CD4-positive, alpha-beta T cell (primary cell): ENCODE measurements around the gene ADGRE3. TPM values are rescaled to one million over a fixed set of nuclear protein-coding genes. Genes with fewer than 3 reads are reported as not detected.

Experiments
- ATAC-seq: fragments of 200-7000 bp; cut with Tn5 transposase; one replicate; pipeline ENCODE4 v1.10.0; 2022; ENCODE audit warnings: mild to moderate bottlenecking; ENCODE audit not compliant: poor library complexity
- CTCF ChIA-PET: fragments of 350-600 bp; sonication (Branson Sonifier 250); formaldehyde crosslinking; loops from one replicate; lab custom pipeline; 2021; ENCODE audit warnings: antibody characterized with exemption, inconsistent platforms; lab: Charles Lee
- POLR2A ChIA-PET: fragments of 350-600 bp; sonication (Branson Sonifier 250); formaldehyde crosslinking; loops from one replicate; lab custom pipeline; 2021; ENCODE audit warnings: antibody characterized with exemption, inconsistent platforms; lab: Charles Lee
- DNase-seq, 14 experiments: peaks; one replicate each; pipeline ENCODE4 v3.0.0-alpha.2; 2013 to 2020; ENCODE audit warnings: mixed read lengths in 2 of 14
- H3K27ac ChIP-seq, 2 donors: one replicate each; pipeline versions ENCODE4 v1.5.1 to v1.7.0; 2013; ENCODE audit warnings: low read length in 2 of 2, low read depth in 1 of 2, mild to moderate bottlenecking in 1 of 2
- H3K27me3 ChIP-seq, 2 experiments: 1 replicate in 1 of 2; 2 replicates in 1 of 2; pipeline versions ENCODE4 v1.6.1 to v1.7.0; 2013; ENCODE audit warnings: low read length in 2 of 2, control low read depth in 1 of 2, mild to moderate bottlenecking in 1 of 2, moderate library complexity in 1 of 2; ENCODE audit not compliant: insufficient read depth in 2 of 2, control insufficient read depth in 1 of 2
- H3K36me3 ChIP-seq: one replicate; pipeline ENCODE4 v1.6.1; 2013; ENCODE audit warnings: low read length, control low read depth; ENCODE audit not compliant: insufficient read depth
- H3K4me1 ChIP-seq: one replicate; pipeline ENCODE4 v1.6.1; 2013; ENCODE audit warnings: low read length, control low read depth; ENCODE audit not compliant: insufficient read depth
- H3K4me3 ChIP-seq: one replicate; pipeline ENCODE4 v1.5.1; 2013; ENCODE audit warnings: mild to moderate bottlenecking, low read length, moderate library complexity
- H3K9me3 ChIP-seq, 2 experiments: 1 replicate in 1 of 2; 2 replicates in 1 of 2; pipeline versions ENCODE4 v1.6.1 to v1.7.0; 2013; ENCODE audit warnings: low read length in 2 of 2, mild to moderate bottlenecking in 2 of 2, control low read depth in 1 of 2, moderate library complexity in 1 of 2; ENCODE audit not compliant: control insufficient read depth in 1 of 2, insufficient read depth in 1 of 2
- H3K27ac Mint-ChIP-seq: one replicate; pipeline ENCODE4 v1.8.0; 2020; ENCODE audit warnings: mixed read lengths
- H3K27me3 Mint-ChIP-seq: one replicate; pipeline ENCODE4 v1.8.0; 2021; ENCODE audit warnings: mixed read lengths
- H3K36me3 Mint-ChIP-seq: one replicate; pipeline ENCODE4 v1.8.0; 2021; ENCODE audit warnings: low read depth, mixed read lengths
- H3K4me1 Mint-ChIP-seq: one replicate; pipeline ENCODE4 v1.8.0; 2021; ENCODE audit warnings: low read depth, mixed read lengths
- H3K4me3 Mint-ChIP-seq: one replicate; pipeline ENCODE4 v1.8.0; 2020; ENCODE audit warnings: mild to moderate bottlenecking, mixed read lengths
- H3K9me3 Mint-ChIP-seq: one replicate; pipeline ENCODE4 v1.8.0; 2020; ENCODE audit warnings: mixed read lengths
- intact Hi-C, 2 experiments: fragments of 100-400 bp; cut with DNase I in 1 of 2; cut with micrococcal nuclease in 1 of 2; formaldehyde crosslinking; loops; one replicate each; pipeline versions ENCODE4 v1.15.1 to v1.9.0; 2023 to 2025; cut with DNase I, micrococcal nuclease
- polyA plus RNA-seq, 2 donors: library from polyadenylated mRNA; unstranded; fragments of 120-200 nt; gene quantifications; one replicate each; pipeline ENCODE4 v1.2.1, GENCODE V29; 2013
- total RNA-seq, 174 experiments: library from RNA in 2 of 174; stranded (reverse) in 2 of 174; gene quantifications; one replicate each; pipeline ENCODE4 v1.2.3 and lab custom pipeline; 2021 to 2026
- TF ChIP-seq, protein P1 (sequence below): fragments of 200-600 bp; IDR thresholded peaks from one replicate; pipeline ENCODE4 v1.8.0; 2022; ENCODE audit warnings: antibody characterized with exemption, mild to moderate bottlenecking

Gene ADGRE3, protein sequence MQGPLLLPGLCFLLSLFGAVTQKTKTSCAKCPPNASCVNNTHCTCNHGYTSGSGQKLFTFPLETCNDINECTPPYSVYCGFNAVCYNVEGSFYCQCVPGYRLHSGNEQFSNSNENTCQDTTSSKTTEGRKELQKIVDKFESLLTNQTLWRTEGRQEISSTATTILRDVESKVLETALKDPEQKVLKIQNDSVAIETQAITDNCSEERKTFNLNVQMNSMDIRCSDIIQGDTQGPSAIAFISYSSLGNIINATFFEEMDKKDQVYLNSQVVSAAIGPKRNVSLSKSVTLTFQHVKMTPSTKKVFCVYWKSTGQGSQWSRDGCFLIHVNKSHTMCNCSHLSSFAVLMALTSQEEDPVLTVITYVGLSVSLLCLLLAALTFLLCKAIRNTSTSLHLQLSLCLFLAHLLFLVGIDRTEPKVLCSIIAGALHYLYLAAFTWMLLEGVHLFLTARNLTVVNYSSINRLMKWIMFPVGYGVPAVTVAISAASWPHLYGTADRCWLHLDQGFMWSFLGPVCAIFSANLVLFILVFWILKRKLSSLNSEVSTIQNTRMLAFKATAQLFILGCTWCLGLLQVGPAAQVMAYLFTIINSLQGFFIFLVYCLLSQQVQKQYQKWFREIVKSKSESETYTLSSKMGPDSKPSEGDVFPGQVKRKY
- not detected for total RNA-seq
- 1.7 TPM for polyA plus RNA-seq (2013, experiment 1 of 2)
- 0.95 TPM for polyA plus RNA-seq (2013, experiment 2 of 2)
- total RNA-seq (lab: John Stamatoyannopoulos, UW): 0 to 2.0 (median 0.08) reads per million in 172 experiments

DNA sequence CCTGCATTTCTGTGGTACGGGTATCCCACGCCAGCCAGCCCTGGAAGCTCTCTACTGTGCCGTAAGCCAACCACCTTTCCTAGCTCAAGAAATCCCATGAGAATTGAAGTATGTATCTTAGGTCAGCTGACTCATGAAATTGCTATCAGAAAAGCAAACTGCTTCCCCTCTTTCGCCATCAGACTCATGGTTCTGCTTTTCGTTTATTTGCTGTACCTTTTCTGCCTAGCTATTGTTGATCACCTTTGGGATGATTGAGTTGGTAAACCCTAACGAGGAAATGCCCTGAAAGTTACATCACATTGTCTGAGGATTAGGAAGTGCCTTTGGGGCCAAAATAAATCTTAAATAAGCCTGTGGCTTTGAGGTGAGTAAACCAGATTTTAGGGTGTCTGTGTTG, at the start of gene ADGRE3:
Gene ADGRE3 (minus strand): TSS at position 81 of the 400 bp plus-strand sequence. CDS start 74 bp downstream, at position 7.
- ChIA-PET POLR2A (no interaction called here), CTCF (interaction anchor here (0.6 to 0.7 kb wide), 2 partner anchors 10 to 14 kb away, joined by 4 read pairs; no protein-coding TSS in a partner anchor)
- ATAC-seq (no peak), DNase-seq (peak in 3 of 14 experiments; percentile 25 to 35 (median 34))
- Mint-ChIP-seq H3K36me3 (no peaks in the 10 kb centered on the region), H3K27ac (no peak within 1 kb of the TSS), H3K4me1 (no peaks in the 10 kb centered on the region), H3K4me3 (no peak within 1 kb of the TSS), H3K9me3 (no peaks in the 10 kb centered on the region), H3K27me3 (peaks cover 22% of the 10 kb centered on the region)
- H3K27ac ChIP-seq: no peak within 1 kb of the TSS
- H3K4me1 ChIP-seq: peaks cover 17% of the 10 kb centered on the region
- intact Hi-C loops: no loop called here
- no peak within 1 kb of the TSS for H3K4me3 ChIP-seq
- H3K27me3 ChIP-seq: peaks cover 0 to 12% of the 10 kb centered on the region in 2 experiments
- TF ChIP-seq, protein P1, sequence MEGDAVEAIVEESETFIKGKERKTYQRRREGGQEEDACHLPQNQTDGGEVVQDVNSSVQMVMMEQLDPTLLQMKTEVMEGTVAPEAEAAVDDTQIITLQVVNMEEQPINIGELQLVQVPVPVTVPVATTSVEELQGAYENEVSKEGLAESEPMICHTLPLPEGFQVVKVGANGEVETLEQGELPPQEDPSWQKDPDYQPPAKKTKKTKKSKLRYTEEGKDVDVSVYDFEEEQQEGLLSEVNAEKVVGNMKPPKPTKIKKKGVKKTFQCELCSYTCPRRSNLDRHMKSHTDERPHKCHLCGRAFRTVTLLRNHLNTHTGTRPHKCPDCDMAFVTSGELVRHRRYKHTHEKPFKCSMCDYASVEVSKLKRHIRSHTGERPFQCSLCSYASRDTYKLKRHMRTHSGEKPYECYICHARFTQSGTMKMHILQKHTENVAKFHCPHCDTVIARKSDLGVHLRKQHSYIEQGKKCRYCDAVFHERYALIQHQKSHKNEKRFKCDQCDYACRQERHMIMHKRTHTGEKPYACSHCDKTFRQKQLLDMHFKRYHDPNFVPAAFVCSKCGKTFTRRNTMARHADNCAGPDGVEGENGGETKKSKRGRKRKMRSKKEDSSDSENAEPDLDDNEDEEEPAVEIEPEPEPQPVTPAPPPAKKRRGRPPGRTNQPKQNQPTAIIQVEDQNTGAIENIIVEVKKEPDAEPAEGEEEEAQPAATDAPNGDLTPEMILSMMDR: no peak
- peaks cover 0 to under 1% of the 10 kb centered on the region in 2 experiments for H3K9me3 ChIP-seq
- no peaks in the 10 kb centered on the region for H3K36me3 ChIP-seq

DNA sequence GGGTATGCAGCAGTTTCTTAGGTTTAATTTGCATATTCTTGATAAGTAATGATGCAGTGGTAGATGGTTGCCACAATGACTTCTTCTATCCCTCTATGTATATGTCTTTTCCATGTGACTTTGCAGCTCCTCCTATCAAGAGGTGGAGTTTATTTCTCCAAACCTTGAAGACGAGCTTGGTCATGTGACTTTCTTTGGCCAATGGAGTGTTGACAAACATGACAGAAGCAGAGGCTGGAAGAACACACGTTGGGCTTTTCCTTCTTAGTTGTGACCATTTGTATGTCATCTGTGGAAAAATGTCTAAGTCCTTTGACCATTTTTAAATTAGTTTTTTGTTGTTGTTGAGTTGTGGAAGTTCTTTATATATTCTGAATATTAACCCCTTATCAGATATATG, 47.5 kb upstream of the ADGRE3 start:
- TF ChIP-seq, protein P1: no peak
- ChIA-PET POLR2A (no interaction called here), CTCF (no interaction called here)
- Mint-ChIP-seq H3K36me3 (peaks cover 91% of the 10 kb centered on the region), H3K27ac (no peak overlapping the region), H3K4me1 (no peaks in the 10 kb centered on the region), H3K4me3 (no peak overlapping the region), H3K27me3 (no peaks in the 10 kb centered on the region), H3K9me3 (peaks cover 35% of the 10 kb centered on the region)
- Histone ChIP-seq H3K36me3 (peaks cover 20% of the 10 kb centered on the region), H3K27ac (no peak overlapping the region), H3K9me3 (peaks cover 43 to 87% of the 10 kb centered on the region in 2 experiments), H3K27me3 (no peaks in the 10 kb centered on the region), H3K4me1 (no peaks in the 10 kb centered on the region), H3K4me3 (no peak overlapping the region)
- DNase-seq: no peak
- intact Hi-C loops: no loop called here
- no peak for ATAC-seq

DNA sequence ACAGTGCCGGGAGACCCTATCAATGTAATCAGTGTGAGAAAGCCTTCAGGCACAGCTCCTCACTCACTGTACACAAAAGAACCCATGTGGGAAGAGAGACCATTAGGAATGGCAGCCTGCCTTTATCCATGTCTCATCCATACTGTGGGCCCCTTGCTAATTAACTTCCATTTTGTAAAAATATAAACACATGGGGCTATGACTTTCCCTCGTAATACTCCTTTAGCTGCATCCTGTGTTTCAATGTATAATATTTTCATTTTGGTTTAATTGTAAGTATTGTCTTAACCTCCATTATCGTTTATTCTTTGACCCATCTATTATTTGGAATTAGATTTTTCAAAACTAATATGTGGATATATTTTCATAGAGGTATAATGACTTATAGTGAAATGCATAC, 44.5 kb upstream of the ADGRE3 start:
- peaks cover 43% of the 10 kb centered on the region for H3K36me3 ChIP-seq
- H3K9me3 ChIP-seq: peaks cover 50 to 90% of the 10 kb centered on the region in 2 experiments
- Mint-ChIP-seq H3K27me3 (no peaks in the 10 kb centered on the region), H3K36me3 (peaks cover 99% of the 10 kb centered on the region), H3K27ac (no peak overlapping the region), H3K9me3 (peaks cover 31% of the 10 kb centered on the region), H3K4me1 (no peaks in the 10 kb centered on the region), H3K4me3 (no peak overlapping the region)
- no peak overlapping the region for H3K27ac ChIP-seq
- H3K4me3 ChIP-seq: no peak overlapping the region
- CTCF ChIA-PET: no interaction called here
- TF ChIP-seq, protein P1: no peak
- H3K4me1 ChIP-seq: no peaks in the 10 kb centered on the region
- DNase-seq: no peak
- no peaks in the 10 kb centered on the region for H3K27me3 ChIP-seq
- POLR2A ChIA-PET: no interaction called here
- intact Hi-C loops: no loop called here
- no peak for ATAC-seq
